HG03558 (cell line): ENCODE measurements around the gene ARHGAP40.

Experiments used
- ATAC-seq: cut with Tn5 transposase; IDR thresholded peaks from one replicate; pipeline ENCODE4 v1.9.1; 2021; ENCODE audit warnings: moderate number of reproducible peaks; ENCODE audit not compliant: unreplicated experiment; ENCODE audit errors: extremely low read depth

ARHGAP40 gene

DNA sequence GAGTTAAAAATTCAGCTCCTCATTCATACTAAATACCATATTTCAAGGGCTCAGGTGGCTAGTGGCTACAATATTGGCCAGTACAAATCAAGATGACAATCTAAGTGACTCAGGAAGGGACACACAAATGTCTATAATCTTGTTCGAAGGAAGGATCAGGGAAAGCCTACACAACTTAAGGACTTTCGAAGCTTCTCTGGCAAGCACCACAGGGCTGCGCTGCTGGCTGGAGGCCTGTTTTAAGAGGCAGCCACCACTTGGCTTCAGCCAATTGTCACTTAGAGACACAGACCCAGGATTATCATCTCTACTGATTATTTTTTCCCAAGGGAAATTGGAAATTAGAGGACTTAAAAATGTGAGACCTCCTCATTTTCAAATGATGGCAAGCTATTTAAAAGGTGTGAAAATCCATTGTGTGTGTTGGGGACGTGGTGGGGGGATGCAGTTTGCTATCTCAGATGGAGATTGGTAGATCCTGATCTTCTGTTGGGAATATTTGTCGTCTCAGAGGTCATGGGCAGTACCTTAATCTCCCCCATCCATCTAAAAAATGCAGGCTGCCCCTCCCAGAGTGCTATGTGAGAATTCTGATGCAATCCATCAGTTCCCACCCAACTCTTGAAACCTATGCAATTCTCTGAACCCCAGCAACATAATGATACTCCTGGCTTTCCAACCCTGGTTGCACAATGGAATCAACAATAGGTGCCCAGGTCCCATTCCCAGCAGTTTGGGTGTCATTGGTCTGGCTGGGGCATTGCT, 11.3 kb downstream of the ARHGAP40 start:
- no peak for ATAC-seq

DNA sequence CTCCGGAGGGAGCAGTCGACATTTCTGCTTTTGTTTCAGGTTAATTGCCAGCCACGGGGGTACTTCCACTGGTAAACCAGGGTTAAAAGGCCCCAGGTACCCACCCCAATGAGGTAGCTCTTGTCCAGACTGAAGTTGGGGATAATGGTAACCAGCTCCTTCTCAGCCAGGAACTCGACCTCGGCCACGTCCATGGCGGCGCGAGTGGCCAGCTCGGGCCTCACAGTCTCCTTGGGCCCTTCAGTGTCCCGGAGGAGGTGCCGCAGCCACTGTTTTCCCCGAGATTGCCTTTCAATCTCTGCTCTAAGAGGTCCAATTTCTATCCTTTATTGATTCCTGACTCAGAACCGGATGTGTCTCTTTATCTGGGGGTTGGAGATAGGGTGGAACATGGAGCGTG, 13.7 kb downstream of the ARHGAP40 start:
- no peak for ATAC-seq

DNA sequence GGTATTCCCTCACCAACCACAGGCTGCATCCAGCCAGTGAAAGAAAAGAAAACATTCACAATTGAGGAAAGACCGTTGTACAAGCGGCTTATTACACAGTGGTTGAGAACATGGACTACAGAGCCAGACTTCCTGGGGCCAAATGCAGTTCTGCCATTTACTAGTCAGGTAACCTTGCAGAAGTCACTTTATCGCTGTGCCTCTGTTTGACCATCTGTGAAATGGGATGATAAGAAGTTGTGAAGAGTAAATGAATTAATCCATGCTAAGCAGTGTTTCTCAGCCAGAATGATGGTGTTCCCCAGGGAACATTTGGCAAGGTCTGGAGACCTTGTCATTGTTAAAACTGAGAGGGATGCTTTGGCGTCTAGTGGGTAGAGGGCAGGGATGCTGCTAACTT, 14.8 kb downstream of the ARHGAP40 start:
- ATAC-seq = no peak

DNA sequence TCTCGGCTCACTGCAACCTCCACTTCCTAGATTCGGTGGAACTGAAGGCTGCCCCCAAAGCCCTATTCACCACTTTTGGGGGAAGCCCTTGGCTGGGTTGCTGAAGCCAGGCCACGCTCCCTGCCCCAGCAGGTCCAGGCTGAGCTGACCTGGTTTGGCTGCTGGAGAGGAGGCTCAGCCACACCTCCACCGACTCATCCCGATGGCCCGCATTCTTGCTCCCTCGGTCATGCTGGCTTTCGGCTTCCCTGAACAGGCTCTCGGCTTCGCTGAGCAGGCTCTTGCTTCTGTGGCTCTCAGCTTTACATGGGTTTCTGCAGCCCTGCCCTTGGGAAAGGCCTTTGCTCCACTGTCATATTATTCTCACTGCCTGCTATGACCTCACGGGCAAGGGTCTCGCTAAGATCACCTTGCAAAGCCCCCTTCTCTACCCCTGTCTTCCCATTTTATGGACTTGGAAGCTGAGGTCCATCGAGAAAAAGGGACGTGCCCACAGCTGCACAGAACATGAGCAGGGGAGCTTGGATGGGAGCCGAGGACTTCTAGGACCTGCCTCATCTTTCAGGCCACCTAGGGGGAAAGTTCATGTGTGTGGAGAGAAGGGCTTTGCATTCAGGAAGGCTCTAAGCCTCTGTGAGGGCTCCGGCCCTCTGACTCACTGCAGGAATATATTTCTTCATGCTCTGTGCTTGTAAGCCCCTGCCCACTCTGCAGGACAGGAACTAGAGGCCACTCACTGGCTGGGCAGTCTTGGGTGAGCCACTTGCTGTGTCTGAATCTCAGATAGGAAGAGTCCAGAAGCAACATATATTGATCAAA, 15.6 kb downstream of the ARHGAP40 start:
- ATAC-seq = no peak

DNA sequence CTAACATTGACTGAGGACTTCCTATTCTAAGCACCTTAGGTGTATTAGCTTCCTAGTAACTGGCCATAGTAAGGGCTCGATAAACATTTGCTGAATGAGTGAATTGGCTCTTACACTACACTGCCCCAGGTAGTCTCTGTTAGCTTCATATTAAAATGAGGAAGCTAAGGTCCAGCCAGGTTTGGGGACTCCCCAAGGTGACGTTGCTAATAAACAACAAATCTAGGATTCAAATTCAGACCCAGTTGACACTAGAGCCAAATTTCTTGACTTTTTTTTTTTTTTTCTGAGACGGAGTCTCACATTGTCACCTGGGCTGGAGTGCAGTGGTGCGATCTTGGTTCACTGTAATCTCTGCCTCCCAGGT, 16.2 kb downstream of the ARHGAP40 start:
- ATAC-seq = no peak

DNA sequence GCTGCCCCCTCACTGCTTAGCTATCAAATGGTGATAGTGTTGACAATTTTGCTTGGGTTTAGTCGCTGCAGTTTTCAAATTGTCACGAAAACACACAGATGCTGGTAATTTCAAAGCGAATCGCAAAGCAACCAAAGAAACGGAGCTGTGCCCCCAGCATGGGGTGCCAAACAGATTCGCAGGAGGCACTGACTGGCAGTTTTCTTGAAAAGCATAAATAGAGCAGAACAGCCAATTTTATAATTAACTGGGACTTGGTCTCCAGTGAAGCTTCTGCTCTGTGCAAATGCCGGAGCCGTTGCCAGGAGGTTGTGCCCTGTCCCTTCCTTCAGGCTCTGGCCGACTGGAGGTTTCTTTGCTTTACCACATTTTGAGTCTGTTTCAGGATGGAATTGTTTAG, 18.8 kb downstream of the ARHGAP40 start:
- ATAC-seq = no peak

DNA sequence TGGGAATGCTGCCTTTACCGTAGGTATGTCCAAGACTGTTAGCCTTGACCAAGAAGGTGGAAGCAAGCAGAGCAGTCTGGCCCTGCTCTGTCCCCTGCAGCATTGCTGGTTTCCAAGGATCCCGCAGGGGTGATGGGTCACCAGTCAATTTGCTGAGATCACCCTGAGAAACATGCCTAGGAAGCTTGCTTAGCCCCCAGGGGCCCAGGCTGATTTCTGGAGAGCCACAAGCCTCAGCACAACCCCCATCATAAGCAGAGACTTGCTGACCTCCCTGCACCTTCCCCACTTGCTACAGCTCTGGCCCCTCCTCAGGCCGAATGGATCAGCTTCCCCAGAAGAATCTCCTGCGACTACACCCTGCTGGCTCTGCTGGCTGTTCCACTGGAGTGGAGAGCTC, 21.5 kb downstream of the ARHGAP40 start:
- no peak for ATAC-seq

DNA sequence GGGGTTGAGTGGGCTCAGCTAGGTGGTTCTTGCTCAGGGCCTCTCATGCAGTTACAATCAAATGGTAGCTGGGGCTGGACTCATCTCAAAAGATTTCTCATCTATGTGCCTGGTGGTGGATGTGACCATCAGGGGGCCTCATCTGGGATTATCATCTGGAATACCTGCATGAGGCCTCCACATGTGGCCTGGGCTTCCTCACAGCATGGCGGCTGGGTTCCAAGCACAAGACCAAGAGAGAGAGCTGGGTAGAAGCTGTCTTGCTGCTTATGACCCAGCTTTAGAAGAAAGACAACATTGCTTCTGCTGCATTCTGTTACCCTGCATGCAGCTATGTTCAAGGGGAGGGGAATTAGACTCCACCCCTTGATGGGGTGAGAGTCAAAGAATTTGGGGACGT, 22.5 kb downstream of the ARHGAP40 start:
- ATAC-seq = no peak

DNA sequence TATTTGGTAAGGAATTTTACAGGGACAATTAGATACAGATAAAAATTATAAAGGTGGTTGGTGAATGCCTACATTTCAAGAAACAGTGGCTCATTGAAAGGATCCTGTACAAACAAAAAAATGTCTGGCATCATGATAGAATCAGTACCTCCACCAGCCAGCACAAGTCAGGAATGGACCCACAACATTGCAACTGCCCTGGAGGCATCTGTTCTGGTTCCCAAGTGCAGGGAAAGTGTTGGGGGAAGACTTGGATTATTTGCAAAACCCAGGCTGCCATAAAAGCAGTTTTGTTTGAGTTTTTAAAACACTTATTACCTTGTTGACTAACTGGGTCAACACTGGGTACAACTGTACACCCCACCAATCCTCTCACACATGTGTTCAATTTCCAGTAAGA, 24.3 kb downstream of the ARHGAP40 start:
- no peak for ATAC-seq

DNA sequence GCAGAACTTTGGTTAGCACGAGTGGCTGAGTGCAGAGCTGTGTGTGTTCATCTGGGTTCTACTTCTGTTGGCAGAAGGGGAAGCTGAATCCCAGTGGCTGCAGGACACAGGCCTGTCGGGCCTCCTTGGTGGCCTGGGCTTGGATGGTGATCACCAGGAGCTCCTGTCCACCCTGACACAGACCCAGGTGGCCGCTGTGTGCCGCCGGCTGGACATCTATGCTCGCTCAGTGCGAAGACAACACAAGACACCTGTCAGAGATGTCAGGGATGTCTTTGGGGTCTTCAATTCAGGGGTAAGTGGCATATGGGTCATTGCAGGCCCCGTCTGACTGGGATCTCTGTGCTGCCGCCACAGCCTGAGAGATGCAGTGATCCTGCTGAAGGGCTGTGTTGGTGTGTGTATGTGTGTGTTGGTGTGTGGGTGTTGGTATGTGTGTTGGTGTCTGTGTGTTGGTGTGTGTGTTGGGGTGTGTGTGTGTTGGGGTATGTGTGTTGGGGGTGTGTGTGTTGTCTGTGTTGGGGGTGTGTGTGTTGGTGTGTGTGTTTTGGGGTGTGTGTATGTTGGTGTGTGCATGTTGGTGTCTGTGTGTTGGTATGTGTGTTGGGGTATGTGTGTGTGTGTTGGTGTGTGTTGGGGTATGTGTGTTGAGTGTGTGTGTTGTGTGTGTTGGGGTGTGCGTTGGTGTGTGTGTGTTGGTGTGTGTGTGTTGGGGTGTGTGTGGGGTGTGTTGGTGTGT, 25.5 kb downstream of the ARHGAP40 start:
- no peak for ATAC-seq

DNA sequence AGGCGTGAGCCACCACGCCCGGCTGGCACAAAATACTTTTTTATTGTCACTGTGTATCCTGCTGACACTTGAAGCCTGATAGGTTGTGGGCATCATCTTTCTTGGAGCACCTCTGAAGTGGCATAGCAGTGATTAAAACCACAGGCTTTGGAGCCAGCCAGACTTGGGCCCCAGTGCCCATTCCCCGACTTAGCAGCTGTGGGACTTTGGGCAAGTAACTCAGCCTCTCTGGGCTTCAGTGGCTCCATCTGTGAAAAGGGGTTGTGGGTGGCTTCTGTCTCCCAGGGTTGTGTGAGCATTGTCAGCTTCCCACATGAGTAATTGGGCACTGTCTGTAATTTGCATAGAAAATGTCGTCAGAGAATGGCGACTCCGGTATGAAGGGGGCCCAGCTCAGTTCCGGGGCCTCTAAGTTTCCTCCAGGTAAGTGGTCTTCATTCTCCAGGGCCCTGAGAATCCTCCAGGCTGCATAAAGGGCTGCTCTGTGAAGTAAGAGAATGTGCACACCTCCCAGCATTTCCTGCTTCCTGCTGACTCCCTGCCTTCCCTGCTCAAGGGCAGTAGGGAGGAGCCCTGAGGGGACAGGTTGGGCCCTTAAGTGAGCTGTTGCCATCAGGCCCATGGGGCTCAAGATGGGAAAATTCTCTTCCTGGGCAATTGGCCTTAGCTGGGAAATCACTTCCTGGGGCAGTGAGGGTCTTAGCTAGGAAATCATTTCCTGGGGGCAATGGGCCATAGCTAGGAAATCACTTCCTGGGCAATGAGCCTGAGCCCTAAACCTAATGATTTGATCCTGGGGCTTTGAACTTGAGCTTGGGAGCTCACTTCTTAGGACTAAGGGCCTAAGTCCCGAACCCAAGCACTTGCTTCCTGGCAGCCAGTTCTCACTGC, 27.2 kb downstream of the ARHGAP40 start:
- no peak for ATAC-seq

DNA sequence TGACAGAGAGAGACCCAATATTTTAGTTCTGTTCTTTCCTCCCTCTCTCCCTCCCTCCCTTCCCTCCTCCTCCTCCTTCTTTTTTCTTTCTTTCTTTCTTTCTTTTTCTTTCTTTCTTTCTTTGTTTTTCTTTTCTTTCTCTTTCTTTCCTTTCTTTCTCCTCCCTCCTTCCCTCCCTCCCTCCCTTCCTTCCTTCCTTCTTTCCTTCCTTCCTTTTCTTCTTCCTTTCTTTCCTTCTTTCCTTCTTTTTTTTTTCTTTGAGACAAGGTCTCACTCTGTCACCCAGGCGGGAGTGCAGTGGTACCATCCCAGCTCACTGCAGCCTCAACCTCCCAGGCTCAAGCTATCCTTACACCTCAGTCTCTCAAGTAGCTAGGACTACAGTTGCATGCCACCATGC, 28.4 kb downstream of the ARHGAP40 start:
- ATAC-seq = no peak

DNA sequence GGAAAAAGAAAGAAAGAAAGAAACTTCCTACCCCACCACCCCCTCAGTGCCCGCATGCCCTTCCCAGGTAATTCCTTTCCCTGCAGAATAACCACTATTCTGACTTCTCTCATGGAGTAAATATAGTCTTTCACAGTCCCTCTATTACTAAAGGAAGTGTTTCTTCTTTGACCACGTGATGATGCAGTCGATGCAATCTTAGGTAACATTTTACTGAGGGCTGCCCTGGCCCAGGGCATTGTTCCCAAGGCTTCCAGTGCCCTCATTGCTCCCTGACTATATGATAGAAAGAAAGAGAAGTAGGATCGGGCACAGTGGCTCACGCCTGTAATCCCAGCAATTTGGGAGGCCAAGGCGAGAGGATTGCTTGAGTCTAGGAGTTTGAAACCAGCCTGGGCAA, 29.1 kb downstream of the ARHGAP40 start:
- no peak for ATAC-seq

DNA sequence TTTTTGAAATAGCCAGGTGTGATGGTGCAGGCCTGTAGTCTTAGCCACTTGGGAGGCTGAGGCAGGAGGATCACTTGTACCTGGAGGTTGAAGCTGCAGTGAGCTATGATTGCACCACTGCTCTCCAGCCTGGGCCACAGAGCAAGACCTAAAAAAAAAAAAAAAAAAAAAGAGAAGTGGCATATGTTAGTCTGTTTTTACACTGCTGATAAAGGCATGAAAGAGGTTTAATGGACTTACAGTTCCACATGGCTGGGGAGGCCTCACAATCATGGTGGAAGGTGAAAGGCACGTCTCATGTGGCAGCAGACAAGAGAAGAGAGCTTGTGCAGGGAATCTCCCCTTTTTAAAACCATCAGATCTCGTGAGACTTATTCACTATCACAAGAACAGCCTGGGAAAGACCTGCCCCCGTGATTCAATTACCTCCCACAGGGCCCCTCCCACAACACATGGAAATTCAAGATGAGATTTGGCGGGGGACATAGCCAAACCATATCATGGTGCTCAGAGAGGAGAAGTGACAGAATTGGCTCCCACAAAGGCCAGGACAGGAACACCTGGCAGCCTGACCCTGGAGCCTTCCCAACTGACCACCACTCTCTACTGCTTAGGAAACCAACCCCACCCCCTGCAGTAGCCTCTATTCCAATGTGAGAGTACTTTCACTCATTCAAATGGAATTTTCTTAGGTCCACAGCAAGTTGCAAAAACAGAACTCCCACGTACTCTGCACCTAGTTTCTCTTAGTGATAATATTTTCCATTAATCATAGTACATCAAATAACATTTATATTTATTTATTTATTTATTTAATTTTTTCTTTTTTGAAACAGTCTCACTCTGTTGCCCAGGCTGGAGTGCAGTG, 29.8 kb downstream of the ARHGAP40 start:
- no peak for ATAC-seq

DNA sequence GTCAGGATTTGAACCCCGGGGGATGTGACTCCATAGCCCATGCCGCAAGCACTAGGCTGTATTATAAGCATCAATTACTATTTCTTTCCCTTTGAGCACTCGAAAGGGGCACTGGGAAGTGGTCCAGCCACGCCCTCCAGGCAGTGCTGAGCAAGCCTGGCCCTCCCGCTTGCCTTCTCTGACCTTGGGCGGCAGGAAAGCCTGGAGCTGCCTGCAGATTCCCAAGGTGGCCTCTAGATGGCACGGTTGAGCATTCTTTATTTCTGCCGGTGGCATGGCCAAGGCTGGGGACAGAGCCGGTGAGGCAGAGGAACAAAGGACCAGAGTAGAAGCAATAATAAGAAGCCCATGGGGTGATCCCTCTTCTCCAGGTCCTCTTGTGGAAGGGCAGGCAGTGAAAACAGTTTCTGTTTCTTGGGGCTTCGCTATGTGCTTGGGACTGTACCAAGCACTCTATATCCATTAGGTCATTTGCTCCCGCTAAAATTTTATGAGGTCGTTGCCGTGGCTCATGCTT, 32.0 kb downstream of the ARHGAP40 start:
- no peak for ATAC-seq

DNA sequence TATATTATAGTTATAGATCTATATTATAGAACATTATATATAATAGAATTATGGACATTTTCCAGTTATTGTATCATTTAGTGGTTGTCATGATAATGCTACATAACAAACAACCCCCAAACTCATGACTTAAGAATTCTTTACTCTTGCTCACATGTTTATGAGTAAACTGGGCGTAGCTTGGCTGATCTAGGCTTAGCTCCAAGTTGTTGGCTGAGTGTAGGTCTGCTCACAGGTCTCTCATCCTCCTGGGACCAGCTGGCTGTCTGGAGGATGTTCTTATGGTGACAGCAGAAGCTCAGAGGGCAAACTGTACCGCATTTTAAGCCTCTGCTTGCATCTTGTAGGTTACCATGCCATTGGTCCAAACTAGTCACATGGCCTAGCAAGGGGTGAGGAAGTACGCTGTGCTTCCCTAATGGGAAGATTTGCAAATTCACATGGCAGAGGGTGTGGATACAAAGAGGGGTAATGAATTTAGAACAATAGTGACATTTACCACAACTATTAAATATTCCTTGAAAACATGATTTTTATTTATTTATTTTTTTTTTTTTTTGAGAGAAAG, 34.2 kb downstream of the ARHGAP40 start:
- no peak for ATAC-seq

DNA sequence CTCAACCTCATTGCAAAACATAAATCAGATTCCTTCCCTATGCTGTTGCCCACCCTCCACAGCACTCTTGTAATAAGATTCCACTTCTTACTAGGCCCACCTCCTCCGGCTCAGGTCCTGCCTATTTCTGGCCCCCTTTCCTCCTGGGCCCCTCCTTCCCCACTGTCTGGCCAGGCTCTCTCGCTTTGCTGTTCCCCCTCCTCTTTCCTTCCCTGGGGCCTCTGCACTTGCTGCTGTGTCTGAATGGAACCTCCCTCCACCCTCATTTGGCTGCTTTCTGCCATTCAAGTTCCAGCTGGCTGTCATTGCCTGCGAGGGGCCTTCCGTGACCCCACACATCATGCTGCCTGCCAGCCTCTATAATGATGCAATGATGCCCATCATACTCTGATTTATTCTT, 38.9 kb downstream of the ARHGAP40 start:
- ATAC-seq = no peak

DNA sequence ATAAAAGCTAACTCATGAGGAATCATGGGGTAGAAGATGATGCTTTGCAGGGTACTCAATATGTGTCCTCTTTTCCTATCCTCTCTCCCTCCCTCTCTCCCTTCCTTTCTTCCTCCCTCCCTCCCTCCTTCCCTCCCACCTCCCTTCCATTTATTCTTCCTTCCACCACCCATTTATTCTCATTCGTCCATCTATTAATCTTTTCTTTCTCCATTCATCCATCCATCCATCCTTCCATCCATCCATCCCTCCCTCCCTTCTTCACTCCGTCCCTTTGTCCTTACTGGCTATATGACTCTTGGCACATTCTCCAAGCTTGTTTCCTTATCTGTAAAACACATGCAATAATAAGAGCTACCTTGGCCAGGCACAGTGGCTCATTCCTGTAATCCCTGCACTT, 40.9 kb downstream of the ARHGAP40 start:
- ATAC-seq = no peak
